ENCODE data around the gene DDIT4. TPM values are rescaled to one million over a fixed set of nuclear protein-coding genes. Genes with fewer than 3 reads are reported as not detected.

Gene DDIT4
- total and polyA plus RNA-seq, 2 experiments from 2014 or later = 114 to 136 TPM

DNA sequence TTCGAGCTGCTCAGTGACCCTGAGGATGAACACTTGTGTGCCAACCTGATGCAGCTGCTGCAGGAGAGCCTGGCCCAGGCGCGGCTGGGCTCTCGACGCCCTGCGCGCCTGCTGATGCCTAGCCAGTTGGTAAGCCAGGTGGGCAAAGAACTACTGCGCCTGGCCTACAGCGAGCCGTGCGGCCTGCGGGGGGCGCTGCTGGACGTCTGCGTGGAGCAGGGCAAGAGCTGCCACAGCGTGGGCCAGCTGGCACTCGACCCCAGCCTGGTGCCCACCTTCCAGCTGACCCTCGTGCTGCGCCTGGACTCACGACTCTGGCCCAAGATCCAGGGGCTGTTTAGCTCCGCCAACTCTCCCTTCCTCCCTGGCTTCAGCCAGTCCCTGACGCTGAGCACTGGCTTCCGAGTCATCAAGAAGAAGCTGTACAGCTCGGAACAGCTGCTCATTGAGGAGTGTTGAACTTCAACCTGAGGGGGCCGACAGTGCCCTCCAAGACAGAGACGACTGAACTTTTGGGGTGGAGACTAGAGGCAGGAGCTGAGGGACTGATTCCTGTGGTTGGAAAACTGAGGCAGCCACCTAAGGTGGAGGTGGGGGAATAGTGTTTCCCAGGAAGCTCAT lies 1.1 kb downstream of the DDIT4 start:
- Histone ChIP-seq H3K9me2 (ENCODE audit: insufficient read depth) (0 out of 2 replicates have a peak, but pooled peaks cover 2% of the 10 kb centered on the region), H3K79me2 (replicated peaks; ENCODE audit: insufficient read depth) (peaks cover 22% of the 10 kb centered on the region), H3K4me1 (ENCODE audit: insufficient read depth) (peaks cover 34% of the 10 kb centered on the region), H3K4me2 (peak overlapping the region; percentile 96), H3K27me3 (ENCODE audit: insufficient read depth) (no peaks in the 10 kb centered on the region), H2AFZ (no peak overlapping the region), H4K20me1 (replicated peaks; ENCODE audit: insufficient read depth) (peaks cover 10% of the 10 kb centered on the region), H3K4me3 (peak overlapping the region; percentile 98), H3K27ac (ENCODE audit: low read depth) (no peak overlapping the region), H3K36me3 (ENCODE audit: insufficient read depth) (peaks cover 6% of the 10 kb centered on the region), H3F3A (replicated peaks; ENCODE audit: low read depth) (peaks cover 25% of the 10 kb centered on the region; the same call in 1 of the 2 replicates)
- TF ChIP-seq, protein P1, sequence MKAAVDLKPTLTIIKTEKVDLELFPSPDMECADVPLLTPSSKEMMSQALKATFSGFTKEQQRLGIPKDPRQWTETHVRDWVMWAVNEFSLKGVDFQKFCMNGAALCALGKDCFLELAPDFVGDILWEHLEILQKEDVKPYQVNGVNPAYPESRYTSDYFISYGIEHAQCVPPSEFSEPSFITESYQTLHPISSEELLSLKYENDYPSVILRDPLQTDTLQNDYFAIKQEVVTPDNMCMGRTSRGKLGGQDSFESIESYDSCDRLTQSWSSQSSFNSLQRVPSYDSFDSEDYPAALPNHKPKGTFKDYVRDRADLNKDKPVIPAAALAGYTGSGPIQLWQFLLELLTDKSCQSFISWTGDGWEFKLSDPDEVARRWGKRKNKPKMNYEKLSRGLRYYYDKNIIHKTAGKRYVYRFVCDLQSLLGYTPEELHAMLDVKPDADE (IDR thresholded peaks at IDR 0.05) = no peak
- TF ChIP-seq POLR2AphosphoS5 (IDR thresholded peaks at IDR 0.05; ENCODE audit: low read depth) (no peak; the same call in none of the 2 replicates), CREB1 (CRISPR knock-in tag; IDR thresholded peaks at IDR 0.05; ENCODE audit: low read depth) (no peak), ZNF331 (CRISPR knock-in tag; IDR thresholded peaks at IDR 0.05; ENCODE audit: low read depth) (no peak), EZH2phosphoT487 (IDR thresholded peaks at IDR 0.05; ENCODE audit: unreplicated experiment) (no peak), EZH2 (IDR thresholded peaks at IDR 0.05; ENCODE audit: low read depth, unreplicated experiment) (no peak), STAT1 (IDR thresholded peaks at IDR 0.05; ENCODE audit: unreplicated experiment) (no peak)
- TF ChIP-seq, protein P2, sequence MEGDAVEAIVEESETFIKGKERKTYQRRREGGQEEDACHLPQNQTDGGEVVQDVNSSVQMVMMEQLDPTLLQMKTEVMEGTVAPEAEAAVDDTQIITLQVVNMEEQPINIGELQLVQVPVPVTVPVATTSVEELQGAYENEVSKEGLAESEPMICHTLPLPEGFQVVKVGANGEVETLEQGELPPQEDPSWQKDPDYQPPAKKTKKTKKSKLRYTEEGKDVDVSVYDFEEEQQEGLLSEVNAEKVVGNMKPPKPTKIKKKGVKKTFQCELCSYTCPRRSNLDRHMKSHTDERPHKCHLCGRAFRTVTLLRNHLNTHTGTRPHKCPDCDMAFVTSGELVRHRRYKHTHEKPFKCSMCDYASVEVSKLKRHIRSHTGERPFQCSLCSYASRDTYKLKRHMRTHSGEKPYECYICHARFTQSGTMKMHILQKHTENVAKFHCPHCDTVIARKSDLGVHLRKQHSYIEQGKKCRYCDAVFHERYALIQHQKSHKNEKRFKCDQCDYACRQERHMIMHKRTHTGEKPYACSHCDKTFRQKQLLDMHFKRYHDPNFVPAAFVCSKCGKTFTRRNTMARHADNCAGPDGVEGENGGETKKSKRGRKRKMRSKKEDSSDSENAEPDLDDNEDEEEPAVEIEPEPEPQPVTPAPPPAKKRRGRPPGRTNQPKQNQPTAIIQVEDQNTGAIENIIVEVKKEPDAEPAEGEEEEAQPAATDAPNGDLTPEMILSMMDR (conservative IDR thresholded peaks at IDR 0.05; ENCODE audit: low read depth in 2 of 2) = peak; percentile 73 to 84
- TF ChIP-seq, protein P3, sequence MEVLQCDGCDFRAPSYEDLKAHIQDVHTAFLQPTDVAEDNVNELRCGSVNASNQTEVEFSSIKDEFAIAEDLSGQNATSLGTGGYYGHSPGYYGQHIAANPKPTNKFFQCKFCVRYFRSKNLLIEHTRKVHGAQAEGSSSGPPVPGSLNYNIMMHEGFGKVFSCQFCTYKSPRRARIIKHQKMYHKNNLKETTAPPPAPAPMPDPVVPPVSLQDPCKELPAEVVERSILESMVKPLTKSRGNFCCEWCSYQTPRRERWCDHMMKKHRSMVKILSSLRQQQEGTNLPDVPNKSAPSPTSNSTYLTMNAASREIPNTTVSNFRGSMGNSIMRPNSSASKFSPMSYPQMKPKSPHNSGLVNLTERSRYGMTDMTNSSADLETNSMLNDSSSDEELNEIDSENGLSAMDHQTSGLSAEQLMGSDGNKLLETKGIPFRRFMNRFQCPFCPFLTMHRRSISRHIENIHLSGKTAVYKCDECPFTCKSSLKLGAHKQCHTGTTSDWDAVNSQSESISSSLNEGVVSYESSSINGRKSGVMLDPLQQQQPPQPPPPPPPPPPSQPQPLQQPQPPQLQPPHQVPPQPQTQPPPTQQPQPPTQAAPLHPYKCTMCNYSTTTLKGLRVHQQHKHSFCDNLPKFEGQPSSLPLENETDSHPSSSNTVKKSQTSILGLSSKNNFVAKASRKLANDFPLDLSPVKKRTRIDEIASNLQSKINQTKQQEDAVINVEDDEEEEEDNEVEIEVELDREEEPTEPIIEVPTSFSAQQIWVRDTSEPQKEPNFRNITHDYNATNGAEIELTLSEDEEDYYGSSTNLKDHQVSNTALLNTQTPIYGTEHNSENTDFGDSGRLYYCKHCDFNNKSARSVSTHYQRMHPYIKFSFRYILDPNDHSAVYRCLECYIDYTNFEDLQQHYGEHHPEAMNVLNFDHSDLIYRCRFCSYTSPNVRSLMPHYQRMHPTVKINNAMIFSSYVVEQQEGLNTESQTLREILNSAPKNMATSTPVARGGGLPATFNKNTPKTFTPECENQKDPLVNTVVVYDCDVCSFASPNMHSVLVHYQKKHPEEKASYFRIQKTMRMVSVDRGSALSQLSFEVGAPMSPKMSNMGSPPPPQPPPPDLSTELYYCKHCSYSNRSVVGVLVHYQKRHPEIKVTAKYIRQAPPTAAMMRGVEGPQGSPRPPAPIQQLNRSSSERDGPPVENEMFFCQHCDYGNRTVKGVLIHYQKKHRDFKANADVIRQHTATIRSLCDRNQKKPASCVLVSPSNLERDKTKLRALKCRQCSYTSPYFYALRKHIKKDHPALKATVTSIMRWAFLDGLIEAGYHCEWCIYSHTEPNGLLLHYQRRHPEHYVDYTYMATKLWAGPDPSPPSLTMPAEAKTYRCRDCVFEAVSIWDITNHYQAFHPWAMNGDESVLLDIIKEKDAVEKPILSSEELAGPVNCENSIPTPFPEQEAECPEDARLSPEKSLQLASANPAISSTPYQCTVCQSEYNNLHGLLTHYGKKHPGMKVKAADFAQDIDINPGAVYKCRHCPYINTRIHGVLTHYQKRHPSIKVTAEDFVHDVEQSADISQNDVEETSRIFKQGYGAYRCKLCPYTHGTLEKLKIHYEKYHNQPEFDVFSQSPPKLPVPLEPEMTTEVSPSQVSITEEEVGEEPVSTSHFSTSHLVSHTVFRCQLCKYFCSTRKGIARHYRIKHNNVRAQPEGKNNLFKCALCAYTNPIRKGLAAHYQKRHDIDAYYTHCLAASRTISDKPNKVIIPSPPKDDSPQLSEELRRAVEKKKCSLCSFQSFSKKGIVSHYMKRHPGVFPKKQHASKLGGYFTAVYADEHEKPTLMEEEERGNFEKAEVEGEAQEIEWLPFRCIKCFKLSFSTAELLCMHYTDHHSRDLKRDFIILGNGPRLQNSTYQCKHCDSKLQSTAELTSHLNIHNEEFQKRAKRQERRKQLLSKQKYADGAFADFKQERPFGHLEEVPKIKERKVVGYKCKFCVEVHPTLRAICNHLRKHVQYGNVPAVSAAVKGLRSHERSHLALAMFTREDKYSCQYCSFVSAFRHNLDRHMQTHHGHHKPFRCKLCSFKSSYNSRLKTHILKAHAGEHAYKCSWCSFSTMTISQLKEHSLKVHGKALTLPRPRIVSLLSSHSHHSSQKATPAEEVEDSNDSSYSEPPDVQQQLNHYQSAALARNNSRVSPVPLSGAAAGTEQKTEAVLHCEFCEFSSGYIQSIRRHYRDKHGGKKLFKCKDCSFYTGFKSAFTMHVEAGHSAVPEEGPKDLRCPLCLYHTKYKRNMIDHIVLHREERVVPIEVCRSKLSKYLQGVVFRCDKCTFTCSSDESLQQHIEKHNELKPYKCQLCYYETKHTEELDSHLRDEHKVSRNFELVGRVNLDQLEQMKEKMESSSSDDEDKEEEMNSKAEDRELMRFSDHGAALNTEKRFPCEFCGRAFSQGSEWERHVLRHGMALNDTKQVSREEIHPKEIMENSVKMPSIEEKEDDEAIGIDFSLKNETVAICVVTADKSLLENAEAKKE (CRISPR knock-in tag; IDR thresholded peaks at IDR 0.05) = no peak
- Mint-ChIP-seq H3K4me1 (peaks cover 44% of the 10 kb centered on the region), H3K36me3 (ENCODE audit: low read depth) (peaks cover 39% of the 10 kb centered on the region), H3K27ac (peak overlapping the region; percentile 94; the same call in 1 of the 2 replicates), H3K9me3 (no peaks in the 10 kb centered on the region; the same call in 2 of the 3 replicates), H3K27me3 (ENCODE audit: insufficient read depth, low read depth, poor library complexity) (peaks cover 26% of the 10 kb centered on the region), H3K4me3 (peak overlapping the region; percentile 92)
- DNase-seq (ENCODE audit: low spot score) = peak; percentile 77
- peak; percentile 27 for ATAC-seq

All from GM23338 (cell line).